OCI-LY3 (cell line): ENCODE data around the gene C1QTNF5.

Experiments
- H2AFZ ChIP-seq: fragments of 200-600, 300-600 bp; shearing (Covaris generic); 2 replicates; pipeline ENCODE4 v1.6.0; 2014; ENCODE audit warnings: antibody characterized with exemption, low read depth, low read length
- H3K27ac ChIP-seq: fragments of 200-600, 300-600 bp; sonication (generic); 2 replicates; pipeline ENCODE4 v1.5.1; 2014; ENCODE audit warnings: mild to moderate bottlenecking, low read length, moderate library complexity, mixed read lengths
- H3K27me3 ChIP-seq: fragments of 200-600, 300-600 bp; sonication (generic); 2 replicates; pipeline ENCODE4 v1.6.1; 2014; ENCODE audit warnings: low read depth, low read length, mixed read lengths
- H3K36me3 ChIP-seq: fragments of 200-600, 300-600 bp; sonication (generic); replicated peaks from 2 replicates; pipeline ENCODE3; 2014; ENCODE audit warnings: low read depth, low read length, mixed read lengths
- H3K4me1 ChIP-seq: fragments of 300-600, 200-600 bp; sonication (generic); 2 replicates; pipeline ENCODE4 v1.6.1; 2014; ENCODE audit warnings: low read length, mixed read lengths
- H3K4me2 ChIP-seq: fragments of 200-600, 300-600 bp; sonication (generic); 2 replicates; pipeline ENCODE4 v1.6.1; 2014; ENCODE audit warnings: low read length, mixed read lengths
- H3K4me3 ChIP-seq: fragments of 300-600, 200-600 bp; sonication (generic); 2 replicates; pipeline ENCODE4 v1.5.1; 2014; ENCODE audit warnings: antibody characterized with exemption, mild to moderate bottlenecking, low read length, moderate library complexity
- H3K79me2 ChIP-seq: fragments of 300-600, 200-600 bp; shearing (Covaris generic); 2 replicates; pipeline ENCODE4 v1.6.1; 2014; ENCODE audit warnings: mild to moderate bottlenecking, low read length, mixed read lengths
- H3K9ac ChIP-seq: fragments of 300-600, 200-600 bp; shearing (Covaris generic); 2 replicates; pipeline ENCODE4 v1.6.0; 2014; ENCODE audit warnings: mild to moderate bottlenecking, low read length, moderate library complexity
- H3K9me3 ChIP-seq: fragments of 200-600, 300-600 bp; shearing (Covaris generic); 2 replicates; pipeline ENCODE4 v1.6.1; 2014; ENCODE audit warnings: low read length, mixed read lengths; ENCODE audit not compliant: insufficient read depth
- H4K20me1 ChIP-seq: fragments of 200-600, 300-600 bp; sonication (generic); 2 replicates; pipeline ENCODE4 v1.6.1; 2016; ENCODE audit warnings: low read length, mixed read lengths; ENCODE audit not compliant: insufficient read depth
- EZH2phosphoT487 ChIP-seq: fragments of 200-600 bp; shearing (Covaris generic); IDR thresholded peaks from 2 replicates; pipeline ENCODE4 v1.6.1; 2018; ENCODE audit warnings: antibody characterized with exemption, mixed run types, low read depth
- TF ChIP-seq, protein P1 (sequence below): fragments of 200-600, 300-600 bp; sonication (generic); IDR thresholded peaks from 2 replicates; pipeline ENCODE4 v1.5.1; 2014; ENCODE audit warnings: antibody characterized with exemption, low read length, low read depth

C1QTNF5 gene

DNA sequence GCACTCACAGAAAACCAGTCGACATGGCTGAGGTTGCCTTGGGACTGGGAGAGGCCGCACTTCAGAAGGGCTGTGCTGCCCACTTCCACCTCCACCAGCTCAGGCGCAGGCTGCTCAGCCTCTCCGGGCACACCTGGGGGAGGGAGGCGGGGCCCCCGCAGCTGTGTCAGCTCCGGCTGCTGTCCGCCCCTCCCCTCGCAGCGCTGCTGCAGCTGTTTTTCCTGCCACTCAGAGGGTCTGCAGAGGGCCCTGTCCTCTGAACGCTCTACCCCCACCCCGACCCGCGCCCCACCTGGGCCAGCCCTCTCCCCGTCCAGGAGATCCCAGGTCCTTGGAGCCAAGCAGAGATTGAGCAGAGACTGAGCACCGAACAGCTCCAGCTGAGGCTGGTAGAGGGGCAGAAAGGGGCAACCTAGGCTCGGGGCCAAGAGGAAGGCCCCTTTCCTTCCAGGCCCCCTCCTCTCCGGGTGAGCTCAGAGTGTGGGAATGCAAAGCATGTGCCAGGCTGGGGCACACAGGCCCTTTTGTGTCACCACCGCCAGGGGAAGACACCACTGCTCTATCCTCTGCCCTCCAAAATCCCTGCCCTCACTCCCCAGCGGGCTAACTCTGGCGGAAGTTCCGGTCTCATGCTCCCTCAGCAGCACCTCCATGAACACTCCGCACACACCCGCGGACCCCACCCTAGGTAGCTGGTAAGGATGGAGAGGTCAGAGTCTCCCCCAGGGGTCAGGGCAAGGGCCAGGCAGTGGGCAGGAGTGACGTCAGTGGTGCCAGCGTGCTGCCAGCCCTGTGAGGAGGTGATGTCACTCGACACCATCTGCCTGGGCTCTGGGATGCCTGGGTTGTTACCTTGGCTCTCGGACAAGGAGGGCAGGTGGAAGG is 25.3 kb downstream of the C1QTNF5 start:
- H2AFZ ChIP-seq: no peak overlapping the region; the same call in 1 of the 2 replicates

DNA sequence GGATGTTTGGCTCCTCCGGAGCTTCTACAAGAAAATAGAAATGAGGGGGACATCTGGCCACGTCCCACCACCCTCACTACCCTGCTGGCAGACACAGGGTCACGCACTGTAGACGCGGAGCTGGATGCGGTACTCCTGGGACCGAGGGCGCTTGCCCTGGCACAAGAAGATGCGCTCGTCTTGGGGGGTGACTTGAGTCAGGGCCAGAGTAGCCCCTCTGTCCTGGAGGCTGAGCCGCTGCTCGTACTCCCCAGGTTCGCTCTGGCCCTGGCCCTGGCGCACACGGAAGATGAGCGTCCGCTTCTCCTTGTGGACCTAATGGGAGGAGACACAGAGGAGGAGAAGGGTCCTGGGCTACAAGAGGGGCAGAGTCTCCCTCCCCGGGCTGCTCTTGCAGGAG is 26.0 kb downstream of the C1QTNF5 start:
- TF ChIP-seq EZH2phosphoT487: no peak
- TF ChIP-seq, protein P1, sequence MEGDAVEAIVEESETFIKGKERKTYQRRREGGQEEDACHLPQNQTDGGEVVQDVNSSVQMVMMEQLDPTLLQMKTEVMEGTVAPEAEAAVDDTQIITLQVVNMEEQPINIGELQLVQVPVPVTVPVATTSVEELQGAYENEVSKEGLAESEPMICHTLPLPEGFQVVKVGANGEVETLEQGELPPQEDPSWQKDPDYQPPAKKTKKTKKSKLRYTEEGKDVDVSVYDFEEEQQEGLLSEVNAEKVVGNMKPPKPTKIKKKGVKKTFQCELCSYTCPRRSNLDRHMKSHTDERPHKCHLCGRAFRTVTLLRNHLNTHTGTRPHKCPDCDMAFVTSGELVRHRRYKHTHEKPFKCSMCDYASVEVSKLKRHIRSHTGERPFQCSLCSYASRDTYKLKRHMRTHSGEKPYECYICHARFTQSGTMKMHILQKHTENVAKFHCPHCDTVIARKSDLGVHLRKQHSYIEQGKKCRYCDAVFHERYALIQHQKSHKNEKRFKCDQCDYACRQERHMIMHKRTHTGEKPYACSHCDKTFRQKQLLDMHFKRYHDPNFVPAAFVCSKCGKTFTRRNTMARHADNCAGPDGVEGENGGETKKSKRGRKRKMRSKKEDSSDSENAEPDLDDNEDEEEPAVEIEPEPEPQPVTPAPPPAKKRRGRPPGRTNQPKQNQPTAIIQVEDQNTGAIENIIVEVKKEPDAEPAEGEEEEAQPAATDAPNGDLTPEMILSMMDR: no peak
- Histone ChIP-seq H2AFZ (no peak overlapping the region), H3K4me1 (peaks cover 40% of the 10 kb centered on the region), H3K79me2 (no peaks in the 10 kb centered on the region), H3K27ac (no peak overlapping the region), H3K27me3 (peaks cover 14% of the 10 kb centered on the region), H3K4me3 (no peak overlapping the region; the same call in 1 of the 2 replicates), H3K4me2 (0 out of 2 replicates have a peak overlapping the region, but pooled peaks have one; percentile 100), H3K9ac (no peak overlapping the region), H4K20me1 (no peaks in the 10 kb centered on the region), H3K36me3 (no peaks in the 10 kb centered on the region), H3K9me3 (no peaks in the 10 kb centered on the region)

More for the DNA sequence above, 25.3 kb downstream of the C1QTNF5 start:
- H3K9ac ChIP-seq: peak overlapping the region; percentile 61
- no peaks in the 10 kb centered on the region for H4K20me1 ChIP-seq
- H3K4me1 ChIP-seq: peaks cover 46% of the 10 kb centered on the region
- TF ChIP-seq EZH2phosphoT487: no peak
- TF ChIP-seq, protein P1: no peak
- no peaks in the 10 kb centered on the region for H3K9me3 ChIP-seq
- H3K27ac ChIP-seq: no peak overlapping the region
- peak overlapping the region; percentile 87 for H3K4me3 ChIP-seq
- peak overlapping the region; percentile 100 for H3K4me2 ChIP-seq
- no peaks in the 10 kb centered on the region for H3K79me2 ChIP-seq
- peaks cover 14% of the 10 kb centered on the region for H3K27me3 ChIP-seq
- H3K36me3 ChIP-seq: no peaks in the 10 kb centered on the region

DNA sequence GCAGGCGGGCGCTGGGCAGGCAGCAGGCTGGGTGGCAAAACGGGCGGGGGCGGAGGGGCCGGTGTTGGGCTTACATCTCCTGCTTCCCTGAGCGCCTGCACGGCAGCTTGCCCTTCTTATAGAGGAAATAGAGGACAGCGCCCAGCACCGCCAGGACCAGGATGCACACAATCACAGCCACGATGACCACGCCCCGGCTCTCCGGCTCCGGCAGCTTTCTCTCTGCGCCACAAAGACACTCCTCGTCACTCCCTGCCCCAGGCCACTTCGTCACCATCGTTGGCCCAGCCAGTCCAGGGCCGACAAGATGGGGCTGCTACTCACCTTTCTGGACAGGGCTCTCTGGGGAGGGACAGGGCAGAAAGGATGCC is 30.0 kb downstream of the C1QTNF5 start:
- no peaks in the 10 kb centered on the region for H3K79me2 ChIP-seq
- TF ChIP-seq, protein P1: no peak
- no peak for TF ChIP-seq EZH2phosphoT487
- peaks cover 5% of the 10 kb centered on the region for H3K4me1 ChIP-seq
- H3K9ac ChIP-seq: no peak overlapping the region
- no peak overlapping the region for H3K4me2 ChIP-seq
- no peak overlapping the region for H3K4me3 ChIP-seq
- H3K36me3 ChIP-seq: peaks cover 23% of the 10 kb centered on the region
- H3K27me3 ChIP-seq: 0 out of 2 replicates have a peak, but pooled peaks cover 2% of the 10 kb centered on the region
- H3K9me3 ChIP-seq: no peaks in the 10 kb centered on the region
- no peaks in the 10 kb centered on the region for H4K20me1 ChIP-seq
- no peak overlapping the region for H2AFZ ChIP-seq
- no peak overlapping the region for H3K27ac ChIP-seq

DNA sequence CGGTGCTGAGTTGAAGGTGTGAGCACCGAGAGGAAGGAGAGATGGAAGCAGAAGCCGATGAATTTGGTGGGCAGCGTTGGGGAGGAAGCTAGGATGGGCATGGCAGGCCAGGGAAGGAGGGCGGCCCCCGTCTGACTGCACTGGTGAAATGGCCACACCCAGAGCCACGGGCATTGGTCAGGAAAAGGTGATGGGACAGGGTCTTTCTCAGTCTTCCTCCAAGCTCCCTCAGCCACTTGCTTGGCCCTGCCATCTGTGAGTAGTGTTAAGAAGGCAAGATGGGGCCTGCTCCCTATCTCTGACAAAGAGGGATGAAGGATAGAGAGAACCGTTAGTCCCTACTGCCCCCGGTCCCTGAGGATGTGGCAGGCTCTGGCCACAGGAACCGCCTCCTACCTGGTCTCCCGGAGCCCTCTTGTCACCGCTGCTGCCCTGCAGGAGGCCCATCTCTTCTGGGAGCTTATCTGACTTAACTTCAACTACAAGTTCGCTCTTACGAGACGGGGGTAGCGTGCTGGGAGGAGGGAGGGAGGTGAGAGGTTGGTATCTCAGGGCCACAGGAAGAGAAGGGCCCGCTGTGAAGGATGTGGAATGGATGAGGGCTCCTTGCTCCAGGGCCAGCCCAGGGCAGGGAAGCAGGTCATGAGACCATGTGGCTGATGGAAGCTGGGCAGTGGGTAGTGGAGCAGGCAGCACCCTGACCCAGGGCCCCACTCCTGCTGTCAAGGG is 30.6 kb downstream of the C1QTNF5 start:
- Histone ChIP-seq H3K9me3 (no peaks in the 10 kb centered on the region), H4K20me1 (no peaks in the 10 kb centered on the region), H3K9ac (no peak overlapping the region), H3K79me2 (no peaks in the 10 kb centered on the region), H3K4me1 (no peaks in the 10 kb centered on the region), H3K36me3 (peaks cover 27% of the 10 kb centered on the region), H3K27ac (no peak overlapping the region), H2AFZ (no peak overlapping the region), H3K4me2 (no peak overlapping the region), H3K27me3 (no peaks in the 10 kb centered on the region), H3K4me3 (no peak overlapping the region)
- no peak for TF ChIP-seq EZH2phosphoT487
- TF ChIP-seq, protein P1: no peak
